ENCODE results near the gene BCL11A.

DNA sequence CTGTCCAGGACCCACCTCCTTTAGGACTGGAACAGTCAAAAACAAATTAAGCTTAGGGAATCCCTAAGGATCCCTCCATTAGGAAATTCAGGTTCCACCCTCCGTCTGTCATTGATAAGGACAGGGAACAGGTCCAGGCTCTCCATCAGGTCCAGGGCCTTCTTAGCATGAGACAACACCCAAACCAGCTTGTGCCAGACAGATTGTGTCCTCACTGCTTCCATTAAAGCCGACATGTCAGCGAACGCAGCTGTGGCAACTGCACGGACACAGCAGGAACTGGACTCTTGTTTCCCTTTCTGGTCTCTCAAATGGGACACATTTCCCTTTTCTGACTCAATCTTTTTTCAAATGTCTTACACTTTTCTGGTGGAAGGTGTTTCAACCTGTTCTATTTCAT is 81.4 kb downstream of the BCL11A start:
- TF ChIP-seq SMC3 (conservative IDR thresholded peaks at IDR 0.05; ENCODE audit: poor library complexity), result no peak
- TF ChIP-seq, protein P1, sequence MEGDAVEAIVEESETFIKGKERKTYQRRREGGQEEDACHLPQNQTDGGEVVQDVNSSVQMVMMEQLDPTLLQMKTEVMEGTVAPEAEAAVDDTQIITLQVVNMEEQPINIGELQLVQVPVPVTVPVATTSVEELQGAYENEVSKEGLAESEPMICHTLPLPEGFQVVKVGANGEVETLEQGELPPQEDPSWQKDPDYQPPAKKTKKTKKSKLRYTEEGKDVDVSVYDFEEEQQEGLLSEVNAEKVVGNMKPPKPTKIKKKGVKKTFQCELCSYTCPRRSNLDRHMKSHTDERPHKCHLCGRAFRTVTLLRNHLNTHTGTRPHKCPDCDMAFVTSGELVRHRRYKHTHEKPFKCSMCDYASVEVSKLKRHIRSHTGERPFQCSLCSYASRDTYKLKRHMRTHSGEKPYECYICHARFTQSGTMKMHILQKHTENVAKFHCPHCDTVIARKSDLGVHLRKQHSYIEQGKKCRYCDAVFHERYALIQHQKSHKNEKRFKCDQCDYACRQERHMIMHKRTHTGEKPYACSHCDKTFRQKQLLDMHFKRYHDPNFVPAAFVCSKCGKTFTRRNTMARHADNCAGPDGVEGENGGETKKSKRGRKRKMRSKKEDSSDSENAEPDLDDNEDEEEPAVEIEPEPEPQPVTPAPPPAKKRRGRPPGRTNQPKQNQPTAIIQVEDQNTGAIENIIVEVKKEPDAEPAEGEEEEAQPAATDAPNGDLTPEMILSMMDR (IDR thresholded peaks at IDR 0.05; ENCODE audit: poor library complexity, severe bottlenecking), result no peak
- TF ChIP-seq EP300 (conservative IDR thresholded peaks at IDR 0.05; ENCODE audit: poor library complexity, severe bottlenecking), result no peak
- no peak for TF ChIP-seq POLR2AphosphoS5 (IDR thresholded peaks at IDR 0.05)
- no peak for TF ChIP-seq RAD21 (conservative IDR thresholded peaks at IDR 0.05)
